Measurements from ENCODE around the gene FGF12.

DNA sequence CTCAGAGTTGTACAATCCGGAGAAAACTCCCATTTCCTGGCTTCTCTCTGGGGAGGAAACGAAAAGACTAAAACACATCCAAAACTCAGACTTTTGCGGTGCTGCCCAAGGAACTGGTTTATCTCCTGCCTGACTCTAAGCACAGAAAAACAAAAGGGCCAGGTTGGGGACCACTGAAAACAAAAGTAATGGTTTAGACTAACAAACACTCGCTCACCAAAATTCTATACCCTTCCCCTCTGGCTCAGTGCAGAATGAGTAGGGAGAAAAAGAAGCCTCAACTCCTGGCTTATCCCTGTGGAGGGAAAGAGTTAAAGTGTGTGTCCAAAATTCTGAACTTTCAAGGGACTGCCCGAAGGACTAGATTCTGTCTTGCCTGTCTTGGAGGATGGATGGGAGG lies 173.6 kb downstream of the FGF12 start:
- TF ChIP-seq, protein P1, sequence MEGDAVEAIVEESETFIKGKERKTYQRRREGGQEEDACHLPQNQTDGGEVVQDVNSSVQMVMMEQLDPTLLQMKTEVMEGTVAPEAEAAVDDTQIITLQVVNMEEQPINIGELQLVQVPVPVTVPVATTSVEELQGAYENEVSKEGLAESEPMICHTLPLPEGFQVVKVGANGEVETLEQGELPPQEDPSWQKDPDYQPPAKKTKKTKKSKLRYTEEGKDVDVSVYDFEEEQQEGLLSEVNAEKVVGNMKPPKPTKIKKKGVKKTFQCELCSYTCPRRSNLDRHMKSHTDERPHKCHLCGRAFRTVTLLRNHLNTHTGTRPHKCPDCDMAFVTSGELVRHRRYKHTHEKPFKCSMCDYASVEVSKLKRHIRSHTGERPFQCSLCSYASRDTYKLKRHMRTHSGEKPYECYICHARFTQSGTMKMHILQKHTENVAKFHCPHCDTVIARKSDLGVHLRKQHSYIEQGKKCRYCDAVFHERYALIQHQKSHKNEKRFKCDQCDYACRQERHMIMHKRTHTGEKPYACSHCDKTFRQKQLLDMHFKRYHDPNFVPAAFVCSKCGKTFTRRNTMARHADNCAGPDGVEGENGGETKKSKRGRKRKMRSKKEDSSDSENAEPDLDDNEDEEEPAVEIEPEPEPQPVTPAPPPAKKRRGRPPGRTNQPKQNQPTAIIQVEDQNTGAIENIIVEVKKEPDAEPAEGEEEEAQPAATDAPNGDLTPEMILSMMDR (IDR thresholded peaks at IDR 0.05) = no peak
- TF ChIP-seq EP300 (IDR thresholded peaks at IDR 0.05; ENCODE audit: low read depth) (no peak), POLR2A (IDR thresholded peaks at IDR 0.05) (no peak), POLR2AphosphoS5 (IDR thresholded peaks at IDR 0.05) (no peak)
